MM.1S (cell line): Measurements from ENCODE around the gene S100Z.

Experiments
- CTCF ChIP-seq: fragments of 300-600 bp; sonication (generic); IDR thresholded peaks from 2 replicates; pipeline ENCODE4 v1.5.1; 2016; ENCODE audit warnings: antibody characterized with exemption, low read length, mixed read lengths
- EZH2 ChIP-seq: fragments of 300-600 bp; sonication (generic); optimal IDR thresholded peaks from 2 replicates; pipeline ENCODE3; 2017; ENCODE audit warnings: low read depth, mild to moderate bottlenecking, antibody characterized with exemption, low read length, mixed read lengths
- EZH2phosphoT487 ChIP-seq: fragments of 300-600 bp; sonication (generic); IDR thresholded peaks from 2 replicates; pipeline ENCODE4 v1.6.1; 2018; ENCODE audit warnings: antibody characterized with exemption, low read length

- TF ChIP-seq CTCF (no peak), EZH2phosphoT487 (no peak), EZH2 (no peak)
Observed at GRCh38 chr5:76954383-76954763, 104.6 kb downstream of the S100Z start.
